Erythroblast (primary cell): ENCODE measurements around the gene MRNIP.

ENCODE experiments used
- DNase-seq, 2 experiments: peaks; one replicate each; lab custom pipeline; 2025; lab: John Stamatoyannopoulos, UW
- GATA1 ChIP-seq: IDR thresholded peaks from 2 replicates; pipeline ENCODE4 v1.6.1; 2011; ENCODE audit warnings: low read depth, mild to moderate bottlenecking, control low read depth, low read length, moderate library complexity
- POLR2A ChIP-seq: IDR thresholded peaks from 2 replicates; pipeline ENCODE4 v1.6.1; 2011; ENCODE audit warnings: mild to moderate bottlenecking, low read length

The MRNIP gene

GRCh38 chr5:179893958-179894895, 35.6 kb upstream of the MRNIP start:
- no peak for DNase-seq
- no peak for TF ChIP-seq POLR2A
- no peak for TF ChIP-seq GATA1

GRCh38 chr5:179893076-179893957, 34.7 kb upstream of the MRNIP start:
- TF ChIP-seq GATA1 (no peak), POLR2A (no peak)
- no peak for DNase-seq

- TF ChIP-seq POLR2A (no peak), GATA1 (no peak)
- no peak for DNase-seq
Measured at GRCh38 chr5:179892255-179892654, 33.6 kb upstream of the MRNIP start.

GRCh38 chr5:179890751-179891682, 32.4 kb upstream of the MRNIP start:
- TF ChIP-seq POLR2A (no peak), GATA1 (no peak)
- DNase-seq, result no peak

GRCh38 chr5:179889885-179890284, 31.3 kb upstream of the MRNIP start:
- TF ChIP-seq POLR2A (no peak), GATA1 (no peak)
- no peak for DNase-seq

- no peak for DNase-seq
- no peak for TF ChIP-seq GATA1
Measured at GRCh38 chr5:179887802-179888201, 29.2 kb upstream of the MRNIP start.

- TF ChIP-seq GATA1 (no peak), POLR2A (no peak)
- DNase-seq, result no peak
Measured at GRCh38 chr5:179887095-179887494, 28.5 kb upstream of the MRNIP start.

- TF ChIP-seq POLR2A (no peak), GATA1 (no peak)
- no peak for DNase-seq
Measured at GRCh38 chr5:179886190-179886911, 27.7 kb upstream of the MRNIP start.

- no peak for DNase-seq
- no peak for TF ChIP-seq GATA1
- no peak for TF ChIP-seq POLR2A
Measured at GRCh38 chr5:179885491-179886090, 27.0 kb upstream of the MRNIP start.

GRCh38 chr5:179883163-179883562, 24.5 kb upstream of the MRNIP start:
- TF ChIP-seq POLR2A, result no peak
- TF ChIP-seq GATA1, result no peak
- no peak for DNase-seq

GRCh38 chr5:179882338-179882737, 23.7 kb upstream of the MRNIP start:
- DNase-seq, result no peak
- no peak for TF ChIP-seq GATA1
- TF ChIP-seq POLR2A, result no peak
